HG02571 (cell line): ENCODE measurements around the gene RLN2.

ENCODE experiments used
- ATAC-seq: cut with Tn5 transposase; IDR thresholded peaks from one replicate; pipeline ENCODE4 v1.9.1; 2021; ENCODE audit warnings: mild to moderate bottlenecking, moderate library complexity; ENCODE audit not compliant: unreplicated experiment

The RLN2 gene

DNA sequence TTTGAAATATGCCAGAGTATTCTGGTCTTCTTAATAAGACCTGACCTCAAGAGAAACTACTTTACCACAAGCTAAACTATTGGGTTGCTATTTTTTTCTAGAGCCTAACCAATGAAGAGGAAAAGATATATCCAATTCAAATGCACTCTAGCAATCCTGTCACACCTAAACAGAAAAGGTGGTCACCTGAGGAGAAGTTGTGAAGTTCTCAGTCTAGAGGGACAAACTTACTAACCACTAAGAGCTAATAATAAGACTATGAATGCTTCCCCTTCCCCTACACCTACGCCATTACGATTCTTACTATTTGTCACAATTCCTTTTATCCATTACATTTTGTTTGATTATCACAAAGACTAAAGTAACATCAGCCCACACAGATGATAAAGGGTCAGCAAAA is 29.7 kb downstream of the RLN2 start:
- no peak for ATAC-seq

DNA sequence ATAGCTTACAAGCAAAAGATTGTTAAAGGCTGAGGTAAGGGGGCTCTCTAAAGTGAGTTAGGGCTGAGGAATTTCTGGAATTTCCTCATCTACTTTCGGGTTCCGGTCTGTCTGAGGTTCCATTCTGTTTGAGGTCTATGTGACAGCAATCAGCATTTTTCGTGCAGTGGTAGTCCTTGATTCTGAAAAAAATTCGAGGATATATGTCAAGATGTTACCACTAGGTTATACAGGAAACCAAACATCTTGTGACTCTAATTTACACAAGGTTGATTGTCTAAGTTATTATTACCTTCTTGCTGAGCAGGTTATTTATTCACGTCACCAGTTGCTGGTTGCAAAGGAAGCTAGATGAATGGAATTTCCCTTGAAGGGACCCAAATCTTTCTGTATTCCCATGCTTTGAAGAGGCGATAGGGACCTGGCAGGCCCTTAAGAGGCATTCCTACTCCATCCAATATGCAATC is 35.2 kb downstream of the RLN2 start:
- ATAC-seq, result no peak

DNA sequence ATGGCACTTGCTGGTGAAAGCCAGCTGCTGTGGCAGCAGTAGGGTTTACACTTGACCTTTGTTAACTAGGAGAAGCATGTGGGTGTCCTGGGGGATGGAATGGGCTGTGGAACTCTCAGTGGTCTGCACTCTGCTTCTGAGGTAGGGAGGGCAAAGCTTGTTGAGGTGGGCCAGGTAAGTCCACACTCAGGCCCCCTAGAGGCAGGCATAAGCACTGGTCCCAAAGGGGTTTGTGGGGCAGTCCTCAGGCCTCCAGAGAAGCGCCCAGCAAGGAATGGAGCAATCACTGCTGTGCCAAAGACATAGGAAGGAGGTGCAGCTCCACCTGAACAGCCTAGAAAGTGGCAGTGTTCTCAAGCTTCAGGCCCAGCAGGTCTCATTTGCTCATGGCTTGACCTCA is 38.6 kb downstream of the RLN2 start:
- no peak for ATAC-seq

DNA sequence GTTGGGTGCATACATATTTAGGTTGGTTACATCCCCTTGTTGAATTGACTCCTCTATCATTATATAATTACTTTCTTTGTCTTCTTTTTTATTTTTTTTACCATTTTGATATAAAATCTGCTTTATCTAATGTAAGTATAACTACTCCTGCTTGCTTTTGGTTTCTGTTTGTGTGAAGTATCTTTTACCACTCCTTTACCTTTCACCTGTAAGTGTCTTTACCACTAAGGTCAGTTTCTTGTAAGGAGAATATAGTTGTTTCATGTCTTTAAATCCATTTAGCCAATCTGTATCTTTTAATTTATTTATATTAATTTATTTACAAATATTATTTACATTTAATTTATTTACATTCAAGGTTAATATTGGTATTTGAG is 40.3 kb downstream of the RLN2 start:
- ATAC-seq, result no peak

DNA sequence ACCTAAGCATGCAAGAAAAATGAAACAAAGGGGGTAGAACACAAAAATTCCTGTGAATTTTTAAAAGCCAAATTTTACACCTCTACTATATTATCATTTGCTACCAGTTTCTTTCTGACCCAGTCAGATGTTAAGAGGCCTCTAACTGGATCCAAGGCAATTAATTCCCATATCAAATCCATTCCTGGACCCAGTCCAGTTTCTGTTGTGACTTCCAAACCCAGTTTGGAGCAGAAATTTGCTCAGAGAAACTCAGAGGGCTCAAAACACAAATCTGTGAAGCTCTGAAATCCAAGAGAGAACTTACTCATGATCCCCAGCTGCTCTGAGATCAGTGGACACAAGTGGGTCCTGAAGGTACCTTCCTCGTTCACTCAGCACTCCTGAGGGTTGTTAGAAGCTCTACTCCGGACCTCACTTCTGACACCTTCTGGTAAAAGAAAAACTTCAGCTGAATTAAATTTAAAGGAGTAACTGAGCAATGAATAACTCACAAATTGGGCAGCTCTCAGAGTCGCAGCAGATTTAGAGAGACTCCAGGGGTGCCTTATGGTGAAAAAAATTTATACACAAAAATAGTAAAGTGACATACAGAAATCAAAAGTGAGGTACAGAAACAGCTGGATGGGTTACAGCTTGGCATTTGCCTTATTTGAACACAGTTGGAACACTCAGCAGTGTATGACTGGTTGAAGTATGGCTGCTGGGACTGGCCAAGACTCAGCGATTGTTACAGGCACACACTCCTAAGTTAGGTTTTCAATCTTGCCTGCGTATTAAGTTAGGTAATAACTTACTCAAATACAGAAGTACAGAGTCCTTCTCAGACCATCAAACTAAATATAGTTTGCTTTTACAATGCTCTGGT is 40.9 kb downstream of the RLN2 start:
- no peak for ATAC-seq
